Thymus (tissue), 11 donors: ENCODE measurements around the gene RHEB. TPM values are rescaled to one million over a fixed set of nuclear protein-coding genes. Genes with fewer than 3 reads are reported as not detected.
A peak's percentile ranks its signal among the peaks of the same experiment; 100 is the strongest.

Experiments
- DNase-seq, 9 donors: peaks; one replicate each; pipeline ENCODE4 v3.0.0-alpha.2; 2013; ENCODE audit warnings: low spot score in 9 of 9, low read depth in 6 of 9, missing footprints in 1 of 9
- H3K27ac ChIP-seq, 2 donors: one replicate each; pipeline ENCODE4 v1.5.1; 2013; ENCODE audit warnings: control low read depth in 1 of 2, low read depth in 1 of 2, low read length in 1 of 2, mild to moderate bottlenecking in 1 of 2, moderate library complexity in 1 of 2
- H3K27me3 ChIP-seq, 2 donors: one replicate each; pipeline ENCODE4 v1.5.1; 2013; ENCODE audit warnings: low read length in 1 of 2; ENCODE audit not compliant: control insufficient read depth in 2 of 2, insufficient read depth in 1 of 2
- H3K36me3 ChIP-seq, 2 donors: one replicate each; pipeline ENCODE4 v1.5.1; 2013; ENCODE audit warnings: low read length in 1 of 2, mild to moderate bottlenecking in 1 of 2, moderate library complexity in 1 of 2; ENCODE audit not compliant: control insufficient read depth in 2 of 2, insufficient read depth in 2 of 2
- H3K4me1 ChIP-seq, 2 donors: one replicate each; pipeline ENCODE4 v1.5.1; 2013; ENCODE audit warnings: low read length in 2 of 2; ENCODE audit not compliant: control insufficient read depth in 2 of 2, insufficient read depth in 2 of 2
- H3K4me3 ChIP-seq, 2 donors: one replicate each; pipeline ENCODE4 v1.5.1; 2013; ENCODE audit warnings: low read length in 2 of 2, control low read depth in 1 of 2, mild to moderate bottlenecking in 1 of 2
- H3K9me3 ChIP-seq, 2 donors: one replicate each; pipeline ENCODE4 v1.5.1; 2013; ENCODE audit warnings: low read length in 1 of 2, mild to moderate bottlenecking in 1 of 2; ENCODE audit not compliant: control insufficient read depth in 2 of 2, insufficient read depth in 1 of 2
- WGBS: extraction: QIAGEN DNeasy Blood & Tissue Kit; methylation state at CpG from one replicate; pipeline ENCODE4 v1.1.7; 2013; 5-methylcytosine and 5-hydroxymethylcytosine counted together
- polyA plus RNA-seq: library from polyadenylated mRNA; stranded (reverse); fragments of 200-250 nt; gene quantifications from one replicate; pipeline ENCODE4 v1.2.3, GENCODE V29; 2013
- total RNA-seq: library from RNA; stranded (reverse); fragments of 120-200 nt; gene quantifications from one replicate; pipeline ENCODE4 v1.2.4, GENCODE V29; 2013
- donor health status: healthy.

Gene RHEB
- total and polyA plus RNA-seq, 2 donors = 90.8 to 115 TPM

GRCh38 chr7:151425670-151426440, 93.8 kb downstream of the RHEB start:
- H3K4me3 ChIP-seq = no peak overlapping the region
- peaks cover 35 to 44% of the 10 kb centered on the region in 2 donors for H3K4me1 ChIP-seq
- DNase-seq = no peak
- 90% methylated on average over 7 of the region's 7 CpGs for WGBS
- H3K27me3 ChIP-seq = peaks cover 0 to 10% of the 10 kb centered on the region in 2 donors
- peaks cover 0 to 7% of the 10 kb centered on the region in 2 donors for H3K9me3 ChIP-seq
- H3K36me3 ChIP-seq = no peaks in the 10 kb centered on the region
- H3K27ac ChIP-seq = no peak overlapping the region

- Histone ChIP-seq H3K27me3 (peaks cover 0 to 10% of the 10 kb centered on the region in 2 donors), H3K4me3 (no peak overlapping the region), H3K9me3 (peaks cover 0 to 16% of the 10 kb centered on the region in 2 donors), H3K4me1 (peaks cover 25 to 41% of the 10 kb centered on the region in 2 donors), H3K36me3 (no peaks in the 10 kb centered on the region), H3K27ac (no peak overlapping the region)
- no peak for DNase-seq
- WGBS = 95% methylated on average over 5 of the region's 5 CpGs
These were observed 94.9 kb downstream of the RHEB start for GRCh38 chr7:151424799-151425198.

- peaks cover 17 to 33% of the 10 kb centered on the region in 2 donors for H3K4me1 ChIP-seq
- no peak overlapping the region for H3K4me3 ChIP-seq
- peaks cover 0 to 10% of the 10 kb centered on the region in 2 donors for H3K27me3 ChIP-seq
- H3K27ac ChIP-seq = no peak overlapping the region
- H3K36me3 ChIP-seq = no peaks in the 10 kb centered on the region
- H3K9me3 ChIP-seq = peaks cover 0 to 16% of the 10 kb centered on the region in 2 donors
- DNase-seq = no peak
- WGBS = 97% methylated on average over 5 of the region's 5 CpGs
These were observed 95.8 kb downstream of the RHEB start for GRCh38 chr7:151423936-151424335.

- no peaks in the 10 kb centered on the region for H3K36me3 ChIP-seq
- H3K4me1 ChIP-seq = peaks cover 10 to 26% of the 10 kb centered on the region in 2 donors
- no peak overlapping the region for H3K27ac ChIP-seq
- H3K9me3 ChIP-seq = peaks cover 2 to 16% of the 10 kb centered on the region in 2 donors
- H3K4me3 ChIP-seq = no peak overlapping the region
- WGBS = 92% methylated on average over 7 of the region's 7 CpGs
- peaks cover 0 to 10% of the 10 kb centered on the region in 2 donors for H3K27me3 ChIP-seq
- DNase-seq = no peak
These were observed 96.5 kb downstream of the RHEB start for GRCh38 chr7:151423226-151423625.

- peaks cover 0 to 15% of the 10 kb centered on the region in 2 donors for H3K4me1 ChIP-seq
- no peaks in the 10 kb centered on the region for H3K36me3 ChIP-seq
- H3K27ac ChIP-seq = no peak overlapping the region
- peaks cover 0 to 14% of the 10 kb centered on the region in 2 donors for H3K27me3 ChIP-seq
- WGBS = 95% methylated on average over 5 of the region's 5 CpGs
- peaks cover 2 to 16% of the 10 kb centered on the region in 2 donors for H3K9me3 ChIP-seq
- no peak for DNase-seq
- no peak overlapping the region for H3K4me3 ChIP-seq
These were observed 97.5 kb downstream of the RHEB start for GRCh38 chr7:151422212-151422611.

- 60% methylated on average over 5 of the region's 5 CpGs for WGBS
- Histone ChIP-seq H3K36me3 (no peaks in the 10 kb centered on the region), H3K27ac (no peak overlapping the region), H3K27me3 (peaks cover 0 to 30% of the 10 kb centered on the region in 2 donors), H3K9me3 (peaks cover 2 to 14% of the 10 kb centered on the region in 2 donors), H3K4me3 (no peak overlapping the region), H3K4me1 (peaks cover 0 to 14% of the 10 kb centered on the region in 2 donors)
- DNase-seq = peak in 1 of 9 donors; percentile 48
These were observed 99.6 kb downstream of the RHEB start for GRCh38 chr7:151420144-151420543.

GRCh38 chr7:151416941-151417315, 102.8 kb downstream of the RHEB start:
- no peak for DNase-seq
- Histone ChIP-seq H3K27me3 (peaks cover 14 to 58% of the 10 kb centered on the region in 2 donors), H3K4me3 (no peak overlapping the region), H3K36me3 (no peaks in the 10 kb centered on the region), H3K9me3 (peaks cover 2 to 14% of the 10 kb centered on the region in 2 donors), H3K4me1 (peaks cover 0 to 15% of the 10 kb centered on the region in 2 donors), H3K27ac (no peak overlapping the region)
- 85% methylated on average over 11 of the region's 11 CpGs for WGBS

- WGBS = 88% methylated on average over 10 of the region's 10 CpGs
- Histone ChIP-seq H3K27ac (no peak overlapping the region), H3K27me3 (peaks cover 20 to 61% of the 10 kb centered on the region in 2 donors)
These were observed 103.4 kb downstream of the RHEB start for GRCh38 chr7:151416112-151416940.

More at GRCh38 chr7:151416112-151416940, 103.4 kb downstream of the RHEB start:
- Histone ChIP-seq H3K9me3 (peaks cover 2 to 10% of the 10 kb centered on the region in 2 donors), H3K4me1 (peaks cover 0 to 21% of the 10 kb centered on the region in 2 donors), H3K4me3 (no peak overlapping the region), H3K36me3 (no peaks in the 10 kb centered on the region)
- no peak for DNase-seq
